Measurements from ENCODE around the gene ARHGAP26.

The ARHGAP26 gene

GRCh38 chr5:143236682-143237081, 466.5 kb downstream of the ARHGAP26 start:
- Histone ChIP-seq H3F3A (ENCODE audit: insufficient read depth, low read length) (no peaks in the 10 kb centered on the region), H3K4me2 (ENCODE audit: low read length) (no peak overlapping the region), H4K20me1 (ENCODE audit: insufficient read depth, low read length) (no peaks in the 10 kb centered on the region), H3K27ac (ENCODE audit: low read depth, low read length, poor library complexity, severe bottlenecking) (no peak overlapping the region), H3K27me3 (ENCODE audit: insufficient read depth, low read length) (no peaks in the 10 kb centered on the region), H3K9me3 (ENCODE audit: low read length) (no peaks in the 10 kb centered on the region), H2AFZ (ENCODE audit: low read length) (no peak overlapping the region), H3K9me2 (ENCODE audit: low read depth, low read length) (no peaks in the 10 kb centered on the region), H3K4me1 (ENCODE audit: insufficient read depth, low read length, severe bottlenecking) (peaks cover 18% of the 10 kb centered on the region), H3K36me3 (ENCODE audit: insufficient read depth, low read length) (no peaks in the 10 kb centered on the region), H3K79me2 (ENCODE audit: insufficient read depth, low read length) (no peaks in the 10 kb centered on the region), H3K9ac (ENCODE audit: low read length) (no peak overlapping the region), H3K4me3 (ENCODE audit: low read depth, low read length, poor library complexity, severe bottlenecking) (no peak overlapping the region)
- TF ChIP-seq, protein P1, sequence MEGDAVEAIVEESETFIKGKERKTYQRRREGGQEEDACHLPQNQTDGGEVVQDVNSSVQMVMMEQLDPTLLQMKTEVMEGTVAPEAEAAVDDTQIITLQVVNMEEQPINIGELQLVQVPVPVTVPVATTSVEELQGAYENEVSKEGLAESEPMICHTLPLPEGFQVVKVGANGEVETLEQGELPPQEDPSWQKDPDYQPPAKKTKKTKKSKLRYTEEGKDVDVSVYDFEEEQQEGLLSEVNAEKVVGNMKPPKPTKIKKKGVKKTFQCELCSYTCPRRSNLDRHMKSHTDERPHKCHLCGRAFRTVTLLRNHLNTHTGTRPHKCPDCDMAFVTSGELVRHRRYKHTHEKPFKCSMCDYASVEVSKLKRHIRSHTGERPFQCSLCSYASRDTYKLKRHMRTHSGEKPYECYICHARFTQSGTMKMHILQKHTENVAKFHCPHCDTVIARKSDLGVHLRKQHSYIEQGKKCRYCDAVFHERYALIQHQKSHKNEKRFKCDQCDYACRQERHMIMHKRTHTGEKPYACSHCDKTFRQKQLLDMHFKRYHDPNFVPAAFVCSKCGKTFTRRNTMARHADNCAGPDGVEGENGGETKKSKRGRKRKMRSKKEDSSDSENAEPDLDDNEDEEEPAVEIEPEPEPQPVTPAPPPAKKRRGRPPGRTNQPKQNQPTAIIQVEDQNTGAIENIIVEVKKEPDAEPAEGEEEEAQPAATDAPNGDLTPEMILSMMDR (IDR thresholded peaks at IDR 0.05; ENCODE audit: low read length) = no peak
- no peak for TF ChIP-seq EZH2 (IDR thresholded peaks at IDR 0.05; ENCODE audit: borderline replicate concordance, low read length)

GRCh38 chr5:143237664-143238063, 467.5 kb downstream of the ARHGAP26 start:
- H3K4me3 ChIP-seq (ENCODE audit: low read depth, low read length, poor library complexity, severe bottlenecking) = no peak overlapping the region
- no peaks in the 10 kb centered on the region for H3K9me2 ChIP-seq (ENCODE audit: low read depth, low read length)
- H3K4me1 ChIP-seq (ENCODE audit: insufficient read depth, low read length, severe bottlenecking) = peaks cover 10% of the 10 kb centered on the region
- no peaks in the 10 kb centered on the region for H4K20me1 ChIP-seq (ENCODE audit: insufficient read depth, low read length)
- no peak overlapping the region for H3K9ac ChIP-seq (ENCODE audit: low read length)
- H3F3A ChIP-seq (ENCODE audit: insufficient read depth, low read length) = no peaks in the 10 kb centered on the region
- TF ChIP-seq, protein P1 (IDR thresholded peaks at IDR 0.05; ENCODE audit: low read length) = no peak
- TF ChIP-seq EZH2 (IDR thresholded peaks at IDR 0.05; ENCODE audit: borderline replicate concordance, low read length) = no peak
- no peaks in the 10 kb centered on the region for H3K36me3 ChIP-seq (ENCODE audit: insufficient read depth, low read length)
- no peak overlapping the region for H3K4me2 ChIP-seq (ENCODE audit: low read length)
- no peaks in the 10 kb centered on the region for H3K9me3 ChIP-seq (ENCODE audit: low read length)
- H3K27ac ChIP-seq (ENCODE audit: low read depth, low read length, poor library complexity, severe bottlenecking) = no peak overlapping the region
- no peaks in the 10 kb centered on the region for H3K27me3 ChIP-seq (ENCODE audit: insufficient read depth, low read length)
- no peak overlapping the region for H2AFZ ChIP-seq (ENCODE audit: low read length)
- no peaks in the 10 kb centered on the region for H3K79me2 ChIP-seq (ENCODE audit: insufficient read depth, low read length)

DNA sequence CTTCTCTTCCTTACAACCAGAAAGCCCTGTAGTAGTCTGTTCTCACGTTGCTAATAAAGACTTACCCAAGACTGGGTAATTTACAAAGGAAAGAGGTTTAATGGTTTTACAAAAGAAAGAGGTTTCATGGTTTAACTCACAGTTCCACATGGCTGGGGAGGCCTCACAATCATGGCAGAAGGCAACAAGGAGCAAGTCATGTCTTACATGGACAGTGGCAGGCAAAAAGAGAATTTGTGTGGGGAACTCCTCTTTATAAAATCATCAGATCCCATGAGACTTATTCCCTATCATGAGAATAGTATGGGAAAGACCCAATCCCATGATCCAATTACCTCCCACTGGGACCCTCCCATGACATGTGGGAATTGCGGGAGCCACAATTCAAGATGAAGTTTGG, 468.4 kb downstream of the ARHGAP26 start:
- Histone ChIP-seq H2AFZ (ENCODE audit: low read length) (no peak overlapping the region), H3K79me2 (ENCODE audit: insufficient read depth, low read length) (no peaks in the 10 kb centered on the region), H3K9me3 (ENCODE audit: low read length) (no peaks in the 10 kb centered on the region), H3K27me3 (ENCODE audit: insufficient read depth, low read length) (no peaks in the 10 kb centered on the region), H3K4me3 (ENCODE audit: low read depth, low read length, poor library complexity, severe bottlenecking) (no peak overlapping the region), H3K36me3 (ENCODE audit: insufficient read depth, low read length) (no peaks in the 10 kb centered on the region), H3K9me2 (ENCODE audit: low read depth, low read length) (no peaks in the 10 kb centered on the region), H4K20me1 (ENCODE audit: insufficient read depth, low read length) (no peaks in the 10 kb centered on the region), H3K4me1 (ENCODE audit: insufficient read depth, low read length, severe bottlenecking) (peaks cover 10% of the 10 kb centered on the region), H3K4me2 (ENCODE audit: low read length) (no peak overlapping the region), H3K27ac (ENCODE audit: low read depth, low read length, poor library complexity, severe bottlenecking) (no peak overlapping the region), H3F3A (ENCODE audit: insufficient read depth, low read length) (no peaks in the 10 kb centered on the region), H3K9ac (ENCODE audit: low read length) (no peak overlapping the region)
- TF ChIP-seq EZH2 (IDR thresholded peaks at IDR 0.05; ENCODE audit: borderline replicate concordance, low read length) = no peak
- TF ChIP-seq, protein P1 (IDR thresholded peaks at IDR 0.05; ENCODE audit: low read length) = no peak
